T-helper 17 cell (primary cell): ENCODE measurements around the gene STK33. TPM values are rescaled to one million over a fixed set of nuclear protein-coding genes. Genes with fewer than 3 reads are reported as not detected.

Source experiments
- ATAC-seq: fragments of 150-1000 bp; cut with Tn5 transposase; 2 replicates; pipeline ENCODE4 v1.10.0; 2021; ENCODE audit warnings: mild to moderate bottlenecking, moderate library complexity
- DNase-seq, 3 donors: peaks; one replicate each; pipeline versions ENCODE4 v3.0.0 to v3.0.0-alpha.2; 2020 to 2021
- H3K9me3 ChIP-seq: one replicate; pipeline ENCODE4 v1.7.0; 2013; ENCODE audit warnings: low read length, mild to moderate bottlenecking; ENCODE audit not compliant: control insufficient read depth, poor library complexity, severe bottlenecking
- H3K27ac Mint-ChIP-seq: one replicate; pipeline ENCODE4 v1.8.0; 2022; ENCODE audit warnings: mild to moderate bottlenecking, moderate library complexity, mixed read lengths
- H3K27me3 Mint-ChIP-seq: one replicate; pipeline ENCODE4 v1.8.0; 2022; ENCODE audit warnings: mixed read lengths
- H3K36me3 Mint-ChIP-seq: one replicate; pipeline ENCODE4 v1.8.0; 2022; ENCODE audit warnings: low read depth, mixed read lengths
- H3K4me1 Mint-ChIP-seq: one replicate; pipeline ENCODE4 v1.8.0; 2022; ENCODE audit warnings: mild to moderate bottlenecking, mixed read lengths
- H3K4me3 Mint-ChIP-seq: one replicate; pipeline ENCODE4 v1.8.0; 2022; ENCODE audit warnings: mild to moderate bottlenecking, moderate library complexity, mixed read lengths
- total RNA-seq, 4 donors: library from RNA in 2 of 4; stranded (reverse) in 2 of 4; gene quantifications; one replicate each; pipeline ENCODE4 v1.2.3 and lab custom pipeline; 2022 to 2026

Gene STK33
- total RNA-seq: under 1 TPM; 0.55 to 0.62 TPM
- 0.08 to 0.93 reads per million in 2 donors for total RNA-seq (lab: John Stamatoyannopoulos, UW)

- Mint-ChIP-seq H3K36me3 (peaks cover 3% of the 10 kb centered on the region), H3K27me3 (peaks cover 78% of the 10 kb centered on the region), H3K27ac (no peak within 1 kb of the TSS), H3K4me1 (peaks cover 7% of the 10 kb centered on the region), H3K4me3 (peak within 1 kb of the TSS; percentile 81)
- H3K9me3 ChIP-seq: no peaks in the 10 kb centered on the region
- no peak for DNase-seq
- ATAC-seq: peak; percentile 54
Measured at GRCh38 chr11:8593935-8594909, at the start of gene STK33. Gene STK33, minus strand, starts transcription at chr11:8594228. Its CDS starts 119,323 bp downstream, at chr11:8474905.

GRCh38 chr11:8642196-8642841 is 48.3 kb upstream of the STK33 start:
- Mint-ChIP-seq H3K4me1 (no peaks in the 10 kb centered on the region), H3K4me3 (no peak overlapping the region)
- no peak for ATAC-seq

DNA sequence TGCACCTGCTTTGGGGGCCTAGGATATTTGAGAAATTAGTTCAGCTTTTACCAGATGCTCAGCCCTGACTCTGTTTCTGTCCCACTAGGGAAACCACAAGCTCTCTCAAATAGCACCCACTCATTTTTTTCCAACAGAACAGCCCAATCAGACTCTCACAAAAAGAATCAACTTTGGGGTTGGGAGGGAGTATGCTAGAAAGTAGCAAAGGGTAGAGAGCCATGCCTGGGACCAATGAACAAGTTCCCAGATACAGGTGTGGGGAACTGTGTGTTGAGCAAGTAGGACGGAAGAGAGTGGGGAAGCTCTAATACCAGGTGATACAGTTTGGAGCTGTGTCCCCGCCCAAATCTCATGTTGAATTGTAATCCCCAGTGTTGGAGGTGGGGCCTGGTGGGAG is 47.3 kb upstream of the STK33 start:
- no peaks in the 10 kb centered on the region for H3K4me1 Mint-ChIP-seq
- no peaks in the 10 kb centered on the region for H3K27me3 Mint-ChIP-seq
- H3K4me3 Mint-ChIP-seq: no peak overlapping the region
- no peaks in the 10 kb centered on the region for H3K9me3 ChIP-seq
- no peak for DNase-seq
- peaks cover 14% of the 10 kb centered on the region for H3K36me3 Mint-ChIP-seq
- no peak overlapping the region for H3K27ac Mint-ChIP-seq
- no peak for ATAC-seq

More at GRCh38 chr11:8642196-8642841, 48.3 kb upstream of the STK33 start:
- no peaks in the 10 kb centered on the region for H3K9me3 ChIP-seq
- Mint-ChIP-seq H3K27me3 (no peaks in the 10 kb centered on the region), H3K36me3 (peaks cover 9% of the 10 kb centered on the region), H3K27ac (no peak overlapping the region)
- no peak for DNase-seq

- H3K27me3 Mint-ChIP-seq: no peaks in the 10 kb centered on the region
- no peak for ATAC-seq
- no peak for DNase-seq
- H3K4me3 Mint-ChIP-seq: no peak overlapping the region
- no peaks in the 10 kb centered on the region for H3K4me1 Mint-ChIP-seq
- peaks cover 14% of the 10 kb centered on the region for H3K36me3 Mint-ChIP-seq
- no peaks in the 10 kb centered on the region for H3K9me3 ChIP-seq
- H3K27ac Mint-ChIP-seq: no peak overlapping the region
Measured at GRCh38 chr11:8640267-8640906, 46.4 kb upstream of the STK33 start.

GRCh38 chr11:8639655-8640054 is 45.6 kb upstream of the STK33 start:
- no peak overlapping the region for H3K27ac Mint-ChIP-seq
- DNase-seq (no peak), ATAC-seq (no peak)
- no peaks in the 10 kb centered on the region for H3K4me1 Mint-ChIP-seq
- no peak overlapping the region for H3K4me3 Mint-ChIP-seq
- peaks cover 14% of the 10 kb centered on the region for H3K36me3 Mint-ChIP-seq
- no peaks in the 10 kb centered on the region for H3K9me3 ChIP-seq
- no peaks in the 10 kb centered on the region for H3K27me3 Mint-ChIP-seq

DNA sequence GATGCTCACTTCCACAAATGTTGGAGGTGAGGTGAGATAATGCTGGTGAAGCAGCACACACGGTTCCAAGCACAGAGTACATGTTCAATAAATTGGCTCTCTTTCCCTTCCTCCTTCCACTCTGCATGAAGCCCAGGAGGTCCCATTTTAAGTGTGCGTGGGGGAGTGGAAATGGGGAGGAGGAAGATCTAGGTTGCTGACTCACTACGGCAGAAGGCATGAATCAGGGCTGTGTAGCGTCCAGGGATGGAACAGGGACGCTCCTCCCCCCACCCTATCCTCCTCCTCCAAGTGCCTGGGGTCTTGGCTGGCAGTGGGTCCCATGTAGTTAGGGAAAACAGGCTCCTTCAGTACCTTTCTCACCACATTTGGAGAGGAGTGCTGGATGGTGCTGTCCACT is 44.3 kb upstream of the STK33 start:
- Mint-ChIP-seq H3K4me3 (no peak overlapping the region), H3K4me1 (no peaks in the 10 kb centered on the region), H3K36me3 (peaks cover 14% of the 10 kb centered on the region), H3K27me3 (no peaks in the 10 kb centered on the region), H3K27ac (no peak overlapping the region)
- DNase-seq (no peak), ATAC-seq (no peak)
- H3K9me3 ChIP-seq: no peaks in the 10 kb centered on the region

DNA sequence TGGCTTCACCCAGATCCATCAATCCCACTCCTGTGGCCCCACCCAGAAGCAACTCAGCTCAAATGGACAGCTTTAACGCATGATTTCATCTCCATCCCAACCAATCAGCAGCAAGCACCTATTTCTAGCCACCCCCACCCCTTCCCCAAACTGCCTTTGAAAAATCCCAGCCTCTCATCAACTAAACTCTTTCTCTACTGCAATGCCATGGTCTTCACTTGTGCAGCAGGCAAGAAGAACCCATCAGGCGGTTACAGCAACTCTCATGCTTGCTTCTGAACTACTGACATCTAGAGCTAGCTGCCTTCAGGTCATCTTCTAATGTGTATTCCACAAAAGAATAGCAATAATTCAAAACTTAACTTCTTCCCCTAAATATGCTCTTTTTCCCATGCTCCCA is 42.1 kb upstream of the STK33 start:
- H3K4me1 Mint-ChIP-seq: peaks cover 6% of the 10 kb centered on the region
- H3K9me3 ChIP-seq: no peaks in the 10 kb centered on the region
- DNase-seq (no peak), ATAC-seq (no peak)
- peaks cover 17% of the 10 kb centered on the region for H3K36me3 Mint-ChIP-seq
- H3K4me3 Mint-ChIP-seq: no peak overlapping the region
- H3K27me3 Mint-ChIP-seq: no peaks in the 10 kb centered on the region
- H3K27ac Mint-ChIP-seq: no peak overlapping the region

- H3K4me1 Mint-ChIP-seq: peaks cover 10% of the 10 kb centered on the region
- no peaks in the 10 kb centered on the region for H3K9me3 ChIP-seq
- DNase-seq (no peak), ATAC-seq (no peak)
- no peaks in the 10 kb centered on the region for H3K27me3 Mint-ChIP-seq
- H3K27ac Mint-ChIP-seq: no peak overlapping the region
- H3K4me3 Mint-ChIP-seq: no peak overlapping the region
- H3K36me3 Mint-ChIP-seq: peaks cover 20% of the 10 kb centered on the region
Measured at GRCh38 chr11:8634498-8634897, 40.5 kb upstream of the STK33 start.

DNA sequence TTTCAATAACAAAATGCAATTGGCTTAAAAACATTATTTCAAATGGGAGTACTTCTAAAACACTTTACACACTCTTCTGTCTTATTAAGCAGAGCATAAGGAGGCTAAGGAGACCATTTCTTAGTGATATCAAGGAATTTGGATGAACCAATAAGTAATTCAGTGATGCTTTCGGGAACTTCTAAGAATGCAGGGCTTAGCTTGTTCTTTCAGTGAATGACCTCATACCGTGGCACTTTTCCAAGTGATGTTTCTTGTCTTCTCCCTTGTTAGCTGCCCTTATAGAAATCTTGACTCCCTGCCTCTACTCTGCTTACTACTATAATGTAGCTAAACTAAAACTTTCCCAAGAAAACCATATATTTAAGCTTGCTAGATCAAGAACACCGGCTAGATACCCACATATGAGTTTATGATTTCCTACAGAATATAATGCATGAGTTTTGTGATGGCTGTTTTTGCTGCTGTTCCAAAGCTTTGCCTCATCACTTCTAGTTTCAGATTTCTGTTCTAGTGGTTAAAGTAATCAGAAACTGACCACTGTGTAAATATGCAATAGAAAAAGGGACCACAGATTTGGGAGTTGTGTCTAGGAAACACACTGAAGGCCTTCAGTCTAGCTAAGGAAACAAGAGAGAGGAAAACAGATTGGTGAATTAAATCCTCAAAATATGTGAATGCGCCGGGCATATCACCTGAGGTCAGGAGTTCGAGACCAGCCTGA is 37.5 kb upstream of the STK33 start:
- ATAC-seq (no peak), DNase-seq (no peak)
- no peak overlapping the region for H3K4me3 Mint-ChIP-seq
- peaks cover 14% of the 10 kb centered on the region for H3K4me1 Mint-ChIP-seq
- peak overlapping the region; percentile 39 for H3K27ac Mint-ChIP-seq
- no peaks in the 10 kb centered on the region for H3K27me3 Mint-ChIP-seq
- peaks cover 15% of the 10 kb centered on the region for H3K36me3 Mint-ChIP-seq
- no peaks in the 10 kb centered on the region for H3K9me3 ChIP-seq

GRCh38 chr11:8624698-8625097 is 30.7 kb upstream of the STK33 start:
- H3K4me3 Mint-ChIP-seq: no peak overlapping the region
- peaks cover 18% of the 10 kb centered on the region for H3K36me3 Mint-ChIP-seq
- no peak for DNase-seq
- no peak for ATAC-seq
- no peak overlapping the region for H3K27ac Mint-ChIP-seq
- H3K4me1 Mint-ChIP-seq: peaks cover 8% of the 10 kb centered on the region
- no peaks in the 10 kb centered on the region for H3K9me3 ChIP-seq
- H3K27me3 Mint-ChIP-seq: no peaks in the 10 kb centered on the region

DNA sequence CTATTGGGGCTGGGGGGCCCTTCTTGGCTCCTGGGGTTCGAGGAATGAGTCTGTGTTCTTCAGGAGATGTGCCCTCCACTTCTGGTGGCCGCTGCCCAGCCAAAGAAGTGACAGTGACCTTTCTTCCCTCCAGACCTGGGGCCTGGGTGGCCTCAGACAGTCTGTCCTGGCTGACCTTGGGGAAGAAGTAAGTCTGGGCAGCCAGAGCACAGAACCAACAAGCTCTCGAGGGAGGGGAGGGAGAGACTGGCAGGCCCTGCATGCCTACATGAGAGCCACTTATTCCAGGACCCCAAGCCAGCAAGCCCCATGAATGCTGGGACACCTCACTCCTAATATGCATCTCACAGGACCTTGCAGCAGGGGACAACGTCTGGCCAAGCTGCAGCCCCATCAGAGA is 27.1 kb upstream of the STK33 start:
- Mint-ChIP-seq H3K4me1 (peaks cover 3% of the 10 kb centered on the region), H3K4me3 (no peak overlapping the region), H3K27me3 (no peaks in the 10 kb centered on the region), H3K27ac (no peak overlapping the region), H3K36me3 (peaks cover 17% of the 10 kb centered on the region)
- no peak for DNase-seq
- H3K9me3 ChIP-seq: no peaks in the 10 kb centered on the region
- ATAC-seq: no peak

DNA sequence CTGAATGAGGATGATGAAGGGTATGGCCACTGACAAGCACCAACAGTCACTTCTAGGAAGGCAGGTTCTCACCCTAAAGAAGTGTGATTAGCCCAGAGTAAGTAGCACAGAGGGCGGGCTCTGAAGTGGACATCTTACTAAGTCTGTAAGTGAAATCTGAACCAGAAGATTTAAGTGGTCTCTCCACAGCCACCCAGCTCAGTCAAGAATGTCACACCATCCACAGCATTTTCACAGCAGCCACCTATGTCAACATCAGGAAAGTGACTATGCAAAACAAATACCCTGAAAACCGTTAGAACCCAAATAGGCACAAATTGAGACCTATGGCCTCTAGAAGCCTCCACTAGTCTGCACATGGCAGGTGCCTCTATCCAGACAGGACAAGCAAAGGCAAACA is 23.0 kb upstream of the STK33 start:
- H3K4me1 Mint-ChIP-seq: peaks cover 10% of the 10 kb centered on the region
- ATAC-seq (no peak), DNase-seq (no peak)
- H3K36me3 Mint-ChIP-seq: peaks cover 18% of the 10 kb centered on the region
- no peaks in the 10 kb centered on the region for H3K27me3 Mint-ChIP-seq
- no peak overlapping the region for H3K4me3 Mint-ChIP-seq
- no peaks in the 10 kb centered on the region for H3K9me3 ChIP-seq
- no peak overlapping the region for H3K27ac Mint-ChIP-seq
